GM12873 (cell line): ENCODE results near the gene NEDD4.

Source experiments
- TF ChIP-seq, protein P1 (sequence below): IDR thresholded peaks from 2 replicates; pipeline ENCODE4 v1.5.1; 2012; ENCODE audit warnings: low read depth, mild to moderate bottlenecking, moderate library complexity, low read length, control low read depth; ENCODE audit not compliant: insufficient read depth; ENCODE audit errors: missing control alignments

Gene NEDD4

DNA sequence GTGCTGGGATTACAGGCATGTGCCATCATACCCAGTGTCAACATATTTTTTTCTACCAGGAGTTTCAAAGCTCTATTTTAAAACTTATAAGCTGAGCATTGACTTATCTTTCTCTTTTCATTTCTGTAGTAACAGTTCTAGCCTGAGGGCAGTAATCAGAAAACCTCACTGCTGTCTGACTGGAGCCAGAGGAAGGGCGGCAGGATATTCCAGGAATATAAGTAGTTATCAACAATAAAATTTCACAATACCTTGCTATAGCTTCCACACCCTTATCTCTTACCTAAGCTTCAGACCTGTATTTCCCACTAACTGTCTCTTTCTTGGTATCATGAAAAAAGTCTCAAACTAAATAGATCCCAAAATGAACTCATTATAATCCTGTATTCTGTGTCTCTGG, 5.1 kb upstream of the NEDD4 start:
- TF ChIP-seq, protein P1, sequence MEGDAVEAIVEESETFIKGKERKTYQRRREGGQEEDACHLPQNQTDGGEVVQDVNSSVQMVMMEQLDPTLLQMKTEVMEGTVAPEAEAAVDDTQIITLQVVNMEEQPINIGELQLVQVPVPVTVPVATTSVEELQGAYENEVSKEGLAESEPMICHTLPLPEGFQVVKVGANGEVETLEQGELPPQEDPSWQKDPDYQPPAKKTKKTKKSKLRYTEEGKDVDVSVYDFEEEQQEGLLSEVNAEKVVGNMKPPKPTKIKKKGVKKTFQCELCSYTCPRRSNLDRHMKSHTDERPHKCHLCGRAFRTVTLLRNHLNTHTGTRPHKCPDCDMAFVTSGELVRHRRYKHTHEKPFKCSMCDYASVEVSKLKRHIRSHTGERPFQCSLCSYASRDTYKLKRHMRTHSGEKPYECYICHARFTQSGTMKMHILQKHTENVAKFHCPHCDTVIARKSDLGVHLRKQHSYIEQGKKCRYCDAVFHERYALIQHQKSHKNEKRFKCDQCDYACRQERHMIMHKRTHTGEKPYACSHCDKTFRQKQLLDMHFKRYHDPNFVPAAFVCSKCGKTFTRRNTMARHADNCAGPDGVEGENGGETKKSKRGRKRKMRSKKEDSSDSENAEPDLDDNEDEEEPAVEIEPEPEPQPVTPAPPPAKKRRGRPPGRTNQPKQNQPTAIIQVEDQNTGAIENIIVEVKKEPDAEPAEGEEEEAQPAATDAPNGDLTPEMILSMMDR, result no peak

DNA sequence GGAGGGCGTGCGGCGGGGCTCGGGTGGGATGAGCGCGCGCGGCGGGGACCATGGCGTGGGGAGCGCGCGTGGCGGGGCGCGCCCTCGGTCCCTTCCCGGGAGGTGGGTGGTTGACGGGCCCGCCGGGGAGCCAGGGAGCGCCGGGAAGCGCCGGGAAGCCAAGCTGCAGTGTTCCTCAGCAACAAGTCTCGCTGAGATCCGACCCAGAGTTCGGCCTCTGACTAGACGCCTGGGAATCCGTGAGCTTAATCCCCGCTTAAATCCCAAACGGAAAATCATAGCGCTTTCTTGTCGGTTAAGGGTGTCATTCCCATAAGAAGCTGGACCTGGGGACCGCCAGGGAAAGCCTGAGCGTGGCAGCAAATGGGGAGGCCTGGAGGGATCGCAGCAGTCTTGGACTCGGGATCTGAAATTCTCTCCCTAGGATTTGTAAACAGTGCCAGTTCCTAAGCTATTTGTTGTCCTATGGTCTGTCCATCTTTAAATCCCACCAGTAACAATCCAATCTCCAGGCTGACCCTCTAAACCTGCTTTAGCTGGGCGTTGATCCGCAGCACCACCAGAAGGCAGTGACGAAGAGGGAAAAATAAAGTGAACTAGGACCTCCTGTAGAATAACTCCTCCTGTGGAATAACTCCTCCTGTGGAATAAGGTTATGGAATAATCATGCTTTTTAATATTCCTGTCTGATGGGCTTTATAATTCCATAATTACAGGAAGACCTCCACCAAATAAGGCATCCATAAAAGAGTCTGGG, 570 bp upstream of the NEDD4 start:
- TF ChIP-seq, protein P1, result no peak

DNA sequence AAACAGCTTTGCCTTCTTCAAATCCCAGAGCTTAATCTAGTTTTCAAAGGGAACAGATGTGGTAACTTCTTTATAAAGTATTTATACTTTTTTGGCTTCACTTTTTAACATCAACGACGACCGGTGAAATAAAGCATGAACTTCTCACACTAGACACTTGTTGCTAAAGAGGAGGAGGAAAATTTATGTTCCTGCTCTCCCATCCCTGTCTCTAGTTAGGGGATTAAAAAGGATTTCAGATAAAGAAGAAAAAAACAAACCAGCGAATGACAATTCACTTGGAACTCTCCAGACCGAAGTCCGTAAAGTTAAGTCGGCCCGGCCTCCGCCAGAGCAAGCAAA, 672 bp downstream of the NEDD4 start:
- TF ChIP-seq, protein P1, result no peak

DNA sequence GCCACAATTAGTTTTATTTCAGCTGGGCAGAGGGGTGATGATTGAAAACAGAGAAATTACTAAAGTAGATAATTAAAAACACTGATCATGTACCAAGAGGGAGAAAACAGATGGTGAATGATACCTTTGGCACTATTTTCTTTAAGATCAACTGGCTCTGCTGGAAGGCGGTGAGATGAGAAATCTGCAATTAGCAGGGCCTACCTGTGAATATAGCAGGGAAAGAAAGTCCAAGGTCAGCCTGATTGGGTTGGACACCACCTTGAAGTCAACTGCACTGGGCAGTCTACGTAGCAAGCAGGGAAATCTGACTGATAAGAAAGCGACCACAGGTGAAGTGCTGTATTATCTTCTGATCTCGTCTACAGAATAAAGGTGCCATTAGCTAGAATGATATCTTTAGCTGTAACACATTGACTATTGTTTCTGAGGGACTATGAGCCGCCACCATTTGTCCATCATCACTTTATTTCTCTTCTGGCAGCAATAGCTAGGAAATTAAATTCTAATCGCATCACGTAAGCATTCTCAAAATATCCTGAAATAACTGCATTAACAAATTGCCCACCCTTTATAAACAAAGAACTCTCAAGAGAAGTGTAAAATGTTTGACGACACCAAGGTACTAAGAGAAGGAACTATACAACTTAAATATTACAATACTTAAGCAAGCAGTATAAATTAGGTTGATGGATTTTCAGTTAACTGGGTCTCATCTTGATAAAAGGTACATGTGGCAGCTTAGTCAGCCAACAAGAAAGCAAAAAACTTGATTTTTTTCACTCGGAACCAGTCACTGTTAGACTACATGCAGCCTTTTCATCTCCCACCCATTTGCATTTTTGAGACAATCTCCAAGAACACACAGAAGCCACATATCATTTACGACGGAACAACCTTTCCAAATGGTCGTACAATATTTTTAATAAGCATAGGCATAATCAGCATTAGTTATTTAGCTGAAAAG, 1.3 kb downstream of the NEDD4 start:
- TF ChIP-seq, protein P1, result no peak

DNA sequence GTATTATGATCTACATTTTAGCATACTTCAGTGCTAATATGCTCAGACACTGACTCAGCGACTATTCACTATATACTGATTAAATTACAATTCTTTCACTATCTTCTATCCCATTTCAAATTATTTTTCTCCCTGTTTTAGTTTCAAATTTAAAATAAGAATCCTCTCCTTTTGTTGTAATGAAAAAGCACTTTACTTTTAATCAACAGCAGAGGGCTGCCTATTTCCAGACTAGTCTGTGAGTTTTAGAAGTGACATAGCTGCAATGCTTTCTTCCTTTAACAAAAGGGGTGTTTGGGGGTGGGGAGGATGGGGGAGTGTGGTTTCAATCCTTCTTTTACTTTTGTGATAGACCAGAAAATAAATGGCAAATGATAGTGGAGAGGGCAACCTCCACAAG, 2.4 kb downstream of the NEDD4 start:
- TF ChIP-seq, protein P1, result no peak

DNA sequence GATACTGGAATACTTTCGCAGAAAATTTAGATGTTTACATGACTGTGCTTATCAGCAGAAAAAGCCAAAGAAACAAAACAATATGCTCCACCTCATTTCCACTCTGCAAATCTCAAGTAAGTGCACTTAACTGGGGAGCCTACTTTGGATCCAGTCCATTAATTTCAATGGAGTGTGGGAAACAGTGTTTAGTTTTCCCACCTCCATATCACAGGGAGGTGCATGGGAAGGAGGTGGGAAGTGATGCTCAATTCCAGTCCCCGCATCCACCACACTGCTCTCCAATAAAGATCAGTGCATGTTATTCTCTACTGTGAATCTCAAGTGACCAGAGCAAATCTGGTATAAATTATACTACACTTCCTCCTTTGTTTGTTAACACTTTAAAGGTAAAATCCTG, 2.9 kb downstream of the NEDD4 start:
- TF ChIP-seq, protein P1, result no peak

DNA sequence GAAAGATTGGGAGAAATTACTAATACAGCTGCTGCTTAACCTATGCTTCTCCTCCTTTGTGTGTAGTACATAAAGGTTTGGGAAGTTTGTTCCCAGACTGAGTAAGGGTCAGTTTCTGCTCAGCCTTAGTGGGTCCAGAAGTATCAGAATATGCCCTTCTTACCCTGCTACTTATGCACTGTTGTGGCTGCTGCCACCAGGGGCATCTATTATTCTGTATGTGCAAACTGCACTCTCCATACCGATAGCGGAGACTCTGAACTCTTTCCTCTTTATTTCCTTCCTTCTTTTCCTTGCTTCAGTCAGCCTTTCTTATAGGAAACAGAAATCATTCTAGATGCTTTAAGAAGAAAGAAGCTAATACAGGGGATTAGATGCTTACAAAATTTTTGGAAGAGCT, 4.0 kb downstream of the NEDD4 start:
- TF ChIP-seq, protein P1, result peak; percentile 17
